Neural cell (in vitro differentiated cells): ENCODE data around the gene SRI. TPM values are rescaled to one million over a fixed set of nuclear protein-coding genes. Genes with fewer than 3 reads are reported as not detected.

Experiments
- H2AFZ ChIP-seq: fragments of 200-600, 300-800 bp; sonication (generic), shearing (Covaris generic); 2 replicates; pipeline ENCODE4 v1.6.0; 2014; ENCODE audit warnings: low read depth, mild to moderate bottlenecking, antibody characterized with exemption, low read length, moderate library complexity
- H3F3A ChIP-seq: fragments of 200-600 bp; shearing (Covaris generic); 2 replicates; pipeline ENCODE4 v1.6.1; 2016; ENCODE audit warnings: mild to moderate bottlenecking, moderate library complexity, mixed read lengths, antibody characterized with exemption, low read length; ENCODE audit not compliant: insufficient read depth, poor library complexity, severe bottlenecking
- H3K27ac ChIP-seq: fragments of 200-600, 300-800 bp; sonication (generic), shearing (Covaris generic); 2 replicates; pipeline ENCODE4 v1.5.1; 2014; ENCODE audit warnings: mild to moderate bottlenecking, low read length, moderate library complexity
- H3K27me3 ChIP-seq: fragments of 300-800, 200-600 bp; sonication (generic), shearing (Covaris generic); 2 replicates; pipeline ENCODE4 v1.6.0; 2014; ENCODE audit warnings: mild to moderate bottlenecking, low read depth, low read length, moderate library complexity; ENCODE audit not compliant: insufficient read depth
- H3K36me3 ChIP-seq: fragments of 300-800, 200-600 bp; sonication (generic), shearing (Covaris generic); 2 replicates; pipeline ENCODE4 v1.5.1; 2014; ENCODE audit warnings: mild to moderate bottlenecking, antibody characterized with exemption, low read length, moderate library complexity; ENCODE audit not compliant: insufficient read depth
- H3K4me2 ChIP-seq: fragments of 300-800, 200-600 bp; sonication (generic), shearing (Covaris generic); 2 replicates; pipeline ENCODE4 v1.6.0; 2014; ENCODE audit warnings: mild to moderate bottlenecking, low read length
- H3K4me3 ChIP-seq: fragments of 300-800, 200-600 bp; sonication (generic), shearing (Covaris generic); 2 replicates; pipeline ENCODE4 v1.5.1; 2014; ENCODE audit warnings: mild to moderate bottlenecking, low read length, moderate library complexity
- H3K79me2 ChIP-seq: fragments of 200-600 bp; shearing (Covaris generic); replicated peaks from 2 replicates; pipeline ENCODE4 v1.6.0; 2014; ENCODE audit warnings: mild to moderate bottlenecking, low read length, moderate library complexity; ENCODE audit not compliant: insufficient read depth
- H3K9ac ChIP-seq: fragments of 300-800, 200-600 bp; sonication (generic), shearing (Covaris generic); 2 replicates; pipeline ENCODE4 v1.6.1; 2016; ENCODE audit warnings: mild to moderate bottlenecking, low read length, mixed read lengths
- H3K9me2 ChIP-seq: fragments of 200-600 bp; shearing (Covaris generic); 2 replicates; pipeline ENCODE4 v1.6.1; 2016; ENCODE audit warnings: mild to moderate bottlenecking, low read length, mixed read lengths; ENCODE audit not compliant: insufficient read depth
- H3K9me3 ChIP-seq: fragments of 200-600, 300-800 bp; sonication (generic), shearing (Covaris generic); 2 replicates; pipeline ENCODE4 v1.6.1; 2016; ENCODE audit warnings: mild to moderate bottlenecking, mixed run types, low read length, moderate library complexity, mixed read lengths
- H4K20me1 ChIP-seq: fragments of 200-600 bp; shearing (Covaris generic); 2 replicates; pipeline ENCODE4 v1.6.1; 2016; ENCODE audit warnings: mild to moderate bottlenecking, mixed run types; ENCODE audit not compliant: insufficient read depth
- CTCF ChIP-seq: fragments of 450-650 bp; IDR thresholded peaks from 2 replicates; pipeline ENCODE4 v1.5.1; 2014; ENCODE audit warnings: antibody characterized with exemption, mild to moderate bottlenecking, moderate library complexity; ENCODE audit not compliant: poor library complexity, severe bottlenecking
- EP300 ChIP-seq: fragments of 450-650 bp; conservative IDR thresholded peaks from 2 replicates; pipeline ENCODE4 v1.6.1; 2014; ENCODE audit warnings: antibody characterized with exemption, mild to moderate bottlenecking, moderate library complexity; ENCODE audit not compliant: poor library complexity, severe bottlenecking
- EZH2 ChIP-seq: fragments of 200-600, 300-800 bp; shearing (Covaris generic), sonication (generic); IDR thresholded peaks from 2 replicates; pipeline ENCODE4 v1.6.1; 2014; ENCODE audit warnings: antibody characterized with exemption, low read length, borderline replicate concordance, mild to moderate bottlenecking; ENCODE audit not compliant: insufficient read depth, poor library complexity, severe bottlenecking
- MXI1 ChIP-seq: fragments of 450-650 bp; conservative IDR thresholded peaks from 2 replicates; pipeline ENCODE4 v1.6.1; 2014; ENCODE audit warnings: antibody characterized with exemption, mild to moderate bottlenecking; ENCODE audit not compliant: poor library complexity, severe bottlenecking
- POLR2AphosphoS5 ChIP-seq: IDR thresholded peaks from 2 replicates; pipeline ENCODE4 v1.6.1; 2012
- RAD21 ChIP-seq: fragments of 450-650 bp; conservative IDR thresholded peaks from 2 replicates; pipeline ENCODE4 v1.6.1; 2014; ENCODE audit warnings: antibody characterized with exemption, mild to moderate bottlenecking, moderate library complexity
- REST ChIP-seq: IDR thresholded peaks from 2 replicates; pipeline ENCODE4 v1.6.1; 2012; ENCODE audit warnings: borderline replicate concordance
- SMC3 ChIP-seq: fragments of 450-650 bp; conservative IDR thresholded peaks from 2 replicates; pipeline ENCODE4 v1.6.1; 2014; ENCODE audit warnings: antibody characterized with exemption, mild to moderate bottlenecking, moderate library complexity; ENCODE audit not compliant: poor library complexity
- TAF1 ChIP-seq: IDR thresholded peaks from 2 replicates; pipeline ENCODE4 v1.6.1; 2012; ENCODE audit warnings: low read depth
- polyA plus RNA-seq: library from polyadenylated mRNA; depleted of rRNA; stranded (reverse); fragments of >200 nt; gene quantifications from 2 replicates; pipeline ENCODE4 v1.2.3, GENCODE V29; 2014

The SRI gene
- polyA plus RNA-seq, 1 donor from 2014 or later, result 97.2 TPM

GRCh38 chr7:88253640-88254039, 33.8 kb upstream of the SRI start:
- H4K20me1 ChIP-seq, result no peaks in the 10 kb centered on the region
- no peaks in the 10 kb centered on the region for H3K36me3 ChIP-seq
- H3K79me2 ChIP-seq, result no peaks in the 10 kb centered on the region
- TF ChIP-seq MXI1 (no peak), EP300 (no peak), POLR2AphosphoS5 (no peak), TAF1 (no peak)
- H3K9me3 ChIP-seq, result no peaks in the 10 kb centered on the region
- no peak overlapping the region for H3K4me3 ChIP-seq
- no peak overlapping the region for H3K27ac ChIP-seq
- H2AFZ ChIP-seq, result no peak overlapping the region
- H3K27me3 ChIP-seq, result no peaks in the 10 kb centered on the region
- no peaks in the 10 kb centered on the region for H3F3A ChIP-seq
- no peak overlapping the region for H3K9ac ChIP-seq
- H3K9me2 ChIP-seq, result no peaks in the 10 kb centered on the region
- H3K4me2 ChIP-seq, result no peak overlapping the region

- Histone ChIP-seq H3K36me3 (no peaks in the 10 kb centered on the region), H3K27ac (no peak overlapping the region), H4K20me1 (no peaks in the 10 kb centered on the region), H2AFZ (no peak overlapping the region), H3K9me2 (no peaks in the 10 kb centered on the region), H3K9me3 (no peaks in the 10 kb centered on the region), H3F3A (no peaks in the 10 kb centered on the region), H3K9ac (no peak overlapping the region), H3K27me3 (no peaks in the 10 kb centered on the region), H3K4me2 (no peak overlapping the region), H3K79me2 (no peaks in the 10 kb centered on the region), H3K4me3 (no peak overlapping the region)
- TF ChIP-seq EP300 (no peak), EZH2 (no peak), POLR2AphosphoS5 (no peak), RAD21 (no peak), SMC3 (no peak), MXI1 (no peak), TAF1 (no peak), CTCF (no peak), REST (no peak)
Measured at GRCh38 chr7:88244258-88244657, 24.4 kb upstream of the SRI start.

GRCh38 chr7:88243345-88243909, 23.6 kb upstream of the SRI start:
- Histone ChIP-seq H3K36me3 (no peaks in the 10 kb centered on the region), H3K79me2 (no peaks in the 10 kb centered on the region), H3K27ac (no peak overlapping the region), H3K4me2 (no peak overlapping the region), H3F3A (no peaks in the 10 kb centered on the region), H3K9me3 (no peaks in the 10 kb centered on the region), H3K27me3 (no peaks in the 10 kb centered on the region), H4K20me1 (no peaks in the 10 kb centered on the region), H3K9ac (no peak overlapping the region), H3K4me3 (no peak overlapping the region), H3K9me2 (no peaks in the 10 kb centered on the region), H2AFZ (no peak overlapping the region)
- TF ChIP-seq TAF1 (no peak), CTCF (peak; percentile 98), POLR2AphosphoS5 (peak; percentile 30), EZH2 (no peak), SMC3 (peak; percentile 99), RAD21 (peak; percentile 99), REST (no peak), EP300 (peak; percentile 41)
